Measurements from ENCODE around the gene GLI3.

Gene GLI3

GRCh38 chr7:42137431-42137830, 99.6 kb downstream of the GLI3 start:
- Histone ChIP-seq H3K4me3 (ENCODE audit: low read depth in 1 of 2, low read length in 2 of 2) (no peak overlapping the region), H3K36me3 (ENCODE audit: control insufficient read depth in 1 of 2, insufficient read depth in 2 of 2, low read length in 2 of 2) (no peaks in the 10 kb centered on the region), H3K27me3 (ENCODE audit: control insufficient read depth in 1 of 2, insufficient read depth in 2 of 2, low read length in 2 of 2) (no peaks in the 10 kb centered on the region), H3K9me3 (ENCODE audit: control insufficient read depth in 1 of 2, low read length in 2 of 2) (no peaks in the 10 kb centered on the region), H3K27ac (ENCODE audit: low read depth, low read length) (no peak overlapping the region), H3K4me1 (ENCODE audit: control insufficient read depth in 1 of 2, insufficient read depth in 2 of 2, low read length in 2 of 2) (no peaks in the 10 kb centered on the region), H3K9ac (ENCODE audit: low read depth in 1 of 2, low read length in 2 of 2) (no peak overlapping the region)

- no peak overlapping the region for H3K27ac ChIP-seq (ENCODE audit: low read depth, low read length)
These were observed 101.3 kb downstream of the GLI3 start for GRCh38 chr7:42135728-42136127.

GRCh38 chr7:42134276-42134876, 102.6 kb downstream of the GLI3 start:
- no peaks in the 10 kb centered on the region for H3K9me3 ChIP-seq (ENCODE audit: control insufficient read depth in 1 of 2, low read length in 2 of 2)
- no peak overlapping the region for H3K27ac ChIP-seq (ENCODE audit: low read depth, low read length)
- H3K4me3 ChIP-seq (ENCODE audit: low read depth in 1 of 2, low read length in 2 of 2) = no peak overlapping the region
- no peaks in the 10 kb centered on the region for H3K4me1 ChIP-seq (ENCODE audit: control insufficient read depth in 1 of 2, insufficient read depth in 2 of 2, low read length in 2 of 2)
- H3K27me3 ChIP-seq (ENCODE audit: control insufficient read depth in 1 of 2, insufficient read depth in 2 of 2, low read length in 2 of 2) = no peaks in the 10 kb centered on the region
- H3K36me3 ChIP-seq (ENCODE audit: control insufficient read depth in 1 of 2, insufficient read depth in 2 of 2, low read length in 2 of 2) = no peaks in the 10 kb centered on the region
- H3K9ac ChIP-seq (ENCODE audit: low read depth in 1 of 2, low read length in 2 of 2) = no peak overlapping the region

More at GRCh38 chr7:42135728-42136127, 101.3 kb downstream of the GLI3 start:
- Histone ChIP-seq H3K9ac (ENCODE audit: low read depth in 1 of 2, low read length in 2 of 2) (no peak overlapping the region), H3K4me1 (ENCODE audit: control insufficient read depth in 1 of 2, insufficient read depth in 2 of 2, low read length in 2 of 2) (no peaks in the 10 kb centered on the region), H3K4me3 (ENCODE audit: low read depth in 1 of 2, low read length in 2 of 2) (no peak overlapping the region), H3K27me3 (ENCODE audit: control insufficient read depth in 1 of 2, insufficient read depth in 2 of 2, low read length in 2 of 2) (no peaks in the 10 kb centered on the region), H3K9me3 (ENCODE audit: control insufficient read depth in 1 of 2, low read length in 2 of 2) (no peaks in the 10 kb centered on the region), H3K36me3 (ENCODE audit: control insufficient read depth in 1 of 2, insufficient read depth in 2 of 2, low read length in 2 of 2) (no peaks in the 10 kb centered on the region)

GRCh38 chr7:42133321-42133720, 103.7 kb downstream of the GLI3 start:
- no peak overlapping the region for H3K27ac ChIP-seq (ENCODE audit: low read depth, low read length)
- H3K36me3 ChIP-seq (ENCODE audit: control insufficient read depth in 1 of 2, insufficient read depth in 2 of 2, low read length in 2 of 2) = no peaks in the 10 kb centered on the region
- H3K9me3 ChIP-seq (ENCODE audit: control insufficient read depth in 1 of 2, low read length in 2 of 2) = no peaks in the 10 kb centered on the region
- H3K4me3 ChIP-seq (ENCODE audit: low read depth in 1 of 2, low read length in 2 of 2) = no peak overlapping the region
- no peaks in the 10 kb centered on the region for H3K27me3 ChIP-seq (ENCODE audit: control insufficient read depth in 1 of 2, insufficient read depth in 2 of 2, low read length in 2 of 2)
- H3K4me1 ChIP-seq (ENCODE audit: control insufficient read depth in 1 of 2, insufficient read depth in 2 of 2, low read length in 2 of 2) = no peaks in the 10 kb centered on the region
- H3K9ac ChIP-seq (ENCODE audit: low read depth in 1 of 2, low read length in 2 of 2) = no peak overlapping the region

- no peak overlapping the region for H3K4me3 ChIP-seq (ENCODE audit: low read depth in 1 of 2, low read length in 2 of 2)
- no peaks in the 10 kb centered on the region for H3K27me3 ChIP-seq (ENCODE audit: control insufficient read depth in 1 of 2, insufficient read depth in 2 of 2, low read length in 2 of 2)
- H3K4me1 ChIP-seq (ENCODE audit: control insufficient read depth in 1 of 2, insufficient read depth in 2 of 2, low read length in 2 of 2) = no peaks in the 10 kb centered on the region
- H3K36me3 ChIP-seq (ENCODE audit: control insufficient read depth in 1 of 2, insufficient read depth in 2 of 2, low read length in 2 of 2) = no peaks in the 10 kb centered on the region
- H3K9ac ChIP-seq (ENCODE audit: low read depth in 1 of 2, low read length in 2 of 2) = no peak overlapping the region
- no peak overlapping the region for H3K27ac ChIP-seq (ENCODE audit: low read depth, low read length)
- H3K9me3 ChIP-seq (ENCODE audit: control insufficient read depth in 1 of 2, low read length in 2 of 2) = no peaks in the 10 kb centered on the region
These were observed 108.3 kb downstream of the GLI3 start for GRCh38 chr7:42128703-42129102.

- no peak overlapping the region for H3K9ac ChIP-seq (ENCODE audit: low read depth in 1 of 2, low read length in 2 of 2)
- no peaks in the 10 kb centered on the region for H3K9me3 ChIP-seq (ENCODE audit: control insufficient read depth in 1 of 2, low read length in 2 of 2)
- no peaks in the 10 kb centered on the region for H3K4me1 ChIP-seq (ENCODE audit: control insufficient read depth in 1 of 2, insufficient read depth in 2 of 2, low read length in 2 of 2)
- H3K36me3 ChIP-seq (ENCODE audit: control insufficient read depth in 1 of 2, insufficient read depth in 2 of 2, low read length in 2 of 2) = no peaks in the 10 kb centered on the region
- H3K27me3 ChIP-seq (ENCODE audit: control insufficient read depth in 1 of 2, insufficient read depth in 2 of 2, low read length in 2 of 2) = no peaks in the 10 kb centered on the region
- H3K27ac ChIP-seq (ENCODE audit: low read depth, low read length) = no peak overlapping the region
- no peak overlapping the region for H3K4me3 ChIP-seq (ENCODE audit: low read depth in 1 of 2, low read length in 2 of 2)
These were observed 109.8 kb downstream of the GLI3 start for GRCh38 chr7:42127232-42127622.

- Histone ChIP-seq H3K4me1 (ENCODE audit: control insufficient read depth in 1 of 2, insufficient read depth in 2 of 2, low read length in 2 of 2) (no peaks in the 10 kb centered on the region), H3K27ac (ENCODE audit: low read depth, low read length) (no peak overlapping the region), H3K4me3 (ENCODE audit: low read depth in 1 of 2, low read length in 2 of 2) (no peak overlapping the region), H3K9me3 (ENCODE audit: control insufficient read depth in 1 of 2, low read length in 2 of 2) (no peaks in the 10 kb centered on the region), H3K36me3 (ENCODE audit: control insufficient read depth in 1 of 2, insufficient read depth in 2 of 2, low read length in 2 of 2) (no peaks in the 10 kb centered on the region), H3K9ac (ENCODE audit: low read depth in 1 of 2, low read length in 2 of 2) (no peak overlapping the region), H3K27me3 (ENCODE audit: control insufficient read depth in 1 of 2, insufficient read depth in 2 of 2, low read length in 2 of 2) (no peaks in the 10 kb centered on the region)
These were observed 110.4 kb downstream of the GLI3 start for GRCh38 chr7:42126475-42127231.

GRCh38 chr7:42125321-42125720, 111.7 kb downstream of the GLI3 start:
- Histone ChIP-seq H3K36me3 (ENCODE audit: control insufficient read depth in 1 of 2, insufficient read depth in 2 of 2, low read length in 2 of 2) (no peaks in the 10 kb centered on the region), H3K27ac (ENCODE audit: low read depth, low read length) (no peak overlapping the region), H3K4me1 (ENCODE audit: control insufficient read depth in 1 of 2, insufficient read depth in 2 of 2, low read length in 2 of 2) (no peaks in the 10 kb centered on the region), H3K9ac (ENCODE audit: low read depth in 1 of 2, low read length in 2 of 2) (no peak overlapping the region), H3K9me3 (ENCODE audit: control insufficient read depth in 1 of 2, low read length in 2 of 2) (no peaks in the 10 kb centered on the region), H3K27me3 (ENCODE audit: control insufficient read depth in 1 of 2, insufficient read depth in 2 of 2, low read length in 2 of 2) (no peaks in the 10 kb centered on the region), H3K4me3 (ENCODE audit: low read depth in 1 of 2, low read length in 2 of 2) (no peak overlapping the region)

- Histone ChIP-seq H3K9me3 (ENCODE audit: control insufficient read depth in 1 of 2, low read length in 2 of 2) (no peaks in the 10 kb centered on the region), H3K36me3 (ENCODE audit: control insufficient read depth in 1 of 2, insufficient read depth in 2 of 2, low read length in 2 of 2) (no peaks in the 10 kb centered on the region), H3K4me3 (ENCODE audit: low read depth in 1 of 2, low read length in 2 of 2) (no peak overlapping the region), H3K9ac (ENCODE audit: low read depth in 1 of 2, low read length in 2 of 2) (no peak overlapping the region), H3K27ac (ENCODE audit: low read depth, low read length) (no peak overlapping the region), H3K4me1 (ENCODE audit: control insufficient read depth in 1 of 2, insufficient read depth in 2 of 2, low read length in 2 of 2) (no peaks in the 10 kb centered on the region), H3K27me3 (ENCODE audit: control insufficient read depth in 1 of 2, insufficient read depth in 2 of 2, low read length in 2 of 2) (no peaks in the 10 kb centered on the region)
These were observed 113.3 kb downstream of the GLI3 start for GRCh38 chr7:42123716-42124115.

- no peak overlapping the region for H3K27ac ChIP-seq (ENCODE audit: low read depth, low read length)
These were observed 116.8 kb downstream of the GLI3 start for GRCh38 chr7:42120191-42120590.

More at GRCh38 chr7:42120191-42120590, 116.8 kb downstream of the GLI3 start:
- Histone ChIP-seq H3K36me3 (ENCODE audit: control insufficient read depth in 1 of 2, insufficient read depth in 2 of 2, low read length in 2 of 2) (no peaks in the 10 kb centered on the region), H3K9ac (ENCODE audit: low read depth in 1 of 2, low read length in 2 of 2) (no peak overlapping the region), H3K4me1 (ENCODE audit: control insufficient read depth in 1 of 2, insufficient read depth in 2 of 2, low read length in 2 of 2) (no peaks in the 10 kb centered on the region), H3K9me3 (ENCODE audit: control insufficient read depth in 1 of 2, low read length in 2 of 2) (no peaks in the 10 kb centered on the region), H3K27me3 (ENCODE audit: control insufficient read depth in 1 of 2, insufficient read depth in 2 of 2, low read length in 2 of 2) (no peaks in the 10 kb centered on the region), H3K4me3 (ENCODE audit: low read depth in 1 of 2, low read length in 2 of 2) (no peak overlapping the region)

Data from duodenal mucosa (tissue), 2 donors.